Peyer's patch (tissue), 4 donors: ENCODE measurements around the gene TSHZ1. TPM values are rescaled to one million over a fixed set of nuclear protein-coding genes. Genes with fewer than 3 reads are reported as not detected.

Source experiments
- DNase-seq, 3 donors: peaks; one replicate each; pipeline ENCODE4 v3.0.0-alpha.2; 2017 to 2019
- H3K27ac ChIP-seq, 4 donors: fragments of 200-600 bp; sonication (generic); one replicate each; pipeline ENCODE4 v1.5.1; 2016 to 2019
- H3K27me3 ChIP-seq, 2 donors: fragments of 200-600 bp; sonication (generic); one replicate each; pipeline ENCODE4 v1.5.1; 2019
- H3K36me3 ChIP-seq, 3 donors: fragments of 200-600 bp; sonication (generic); one replicate each; pipeline ENCODE4 v1.5.1; 2016 to 2019
- H3K4me1 ChIP-seq, 4 donors: fragments of 200-600 bp; sonication (generic); one replicate each; pipeline ENCODE4 v1.5.1; 2016 to 2019
- H3K4me3 ChIP-seq, 4 donors: fragments of 200-600 bp; sonication (generic); 1 replicate in 3 of 4; 2 replicates in 1 of 4; pipeline ENCODE4 v1.5.1; 2016 to 2019; ENCODE audit warnings: mild to moderate bottlenecking in 1 of 4
- H3K9me3 ChIP-seq, 4 donors: fragments of 200-600 bp; sonication (generic); one replicate each; pipeline ENCODE4 v1.5.1; 2016 to 2019; ENCODE audit warnings: mild to moderate bottlenecking in 1 of 4
- POLR2A ChIP-seq, 2 donors: fragments of 450-650 bp; IDR thresholded peaks; one replicate each; pipeline ENCODE4 v1.5.1; 2017; ENCODE audit warnings: antibody characterized with exemption in 2 of 2, mild to moderate bottlenecking in 2 of 2, moderate library complexity in 2 of 2
- total RNA-seq, 4 donors: library from RNA; depleted of rRNA; stranded (reverse); fragments of >200 nt; gene quantifications; one replicate each; pipeline ENCODE4 v1.1.0, GENCODE V29; 2016
- TF ChIP-seq, protein P1 (sequence below), 6 experiments: fragments of 450-650 bp in 4 of 6; fragments of 200-600 bp in 2 of 6; sonication (generic) in 1 of 6; IDR thresholded peaks; one replicate each; pipeline ENCODE4 v1.5.1; 2017 to 2019; ENCODE audit warnings: antibody characterized with exemption in 6 of 6, mild to moderate bottlenecking in 3 of 6, moderate library complexity in 1 of 6

TSHZ1 gene
- total RNA-seq, 4 donors from 2014 or later = 12.4 to 34.8 (median 28.4) TPM

- Histone ChIP-seq H3K9me3 (no peaks in the 10 kb centered on the region), H3K27ac (no peak overlapping the region), H3K4me1 (peaks cover 0 to 5% (median 0%) of the 10 kb centered on the region in 4 donors), H3K36me3 (no peaks in the 10 kb centered on the region), H3K27me3 (no peaks in the 10 kb centered on the region), H3K4me3 (no peak overlapping the region)
- DNase-seq = no peak
- TF ChIP-seq POLR2A (IDR thresholded peaks at IDR 0.05) = no peak
- TF ChIP-seq, protein P1, sequence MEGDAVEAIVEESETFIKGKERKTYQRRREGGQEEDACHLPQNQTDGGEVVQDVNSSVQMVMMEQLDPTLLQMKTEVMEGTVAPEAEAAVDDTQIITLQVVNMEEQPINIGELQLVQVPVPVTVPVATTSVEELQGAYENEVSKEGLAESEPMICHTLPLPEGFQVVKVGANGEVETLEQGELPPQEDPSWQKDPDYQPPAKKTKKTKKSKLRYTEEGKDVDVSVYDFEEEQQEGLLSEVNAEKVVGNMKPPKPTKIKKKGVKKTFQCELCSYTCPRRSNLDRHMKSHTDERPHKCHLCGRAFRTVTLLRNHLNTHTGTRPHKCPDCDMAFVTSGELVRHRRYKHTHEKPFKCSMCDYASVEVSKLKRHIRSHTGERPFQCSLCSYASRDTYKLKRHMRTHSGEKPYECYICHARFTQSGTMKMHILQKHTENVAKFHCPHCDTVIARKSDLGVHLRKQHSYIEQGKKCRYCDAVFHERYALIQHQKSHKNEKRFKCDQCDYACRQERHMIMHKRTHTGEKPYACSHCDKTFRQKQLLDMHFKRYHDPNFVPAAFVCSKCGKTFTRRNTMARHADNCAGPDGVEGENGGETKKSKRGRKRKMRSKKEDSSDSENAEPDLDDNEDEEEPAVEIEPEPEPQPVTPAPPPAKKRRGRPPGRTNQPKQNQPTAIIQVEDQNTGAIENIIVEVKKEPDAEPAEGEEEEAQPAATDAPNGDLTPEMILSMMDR (IDR thresholded peaks at IDR 0.05) = no peak
These were observed 55.3 kb downstream of the TSHZ1 start for GRCh38 chr18:75265872-75266271.

- DNase-seq = no peak
- no peak for TF ChIP-seq POLR2A (IDR thresholded peaks at IDR 0.05)
- TF ChIP-seq, protein P1 (IDR thresholded peaks at IDR 0.05) = no peak
These were observed 57.2 kb downstream of the TSHZ1 start for GRCh38 chr18:75267643-75268363.

GRCh38 chr18:75268364-75268646, 57.7 kb downstream of the TSHZ1 start:
- no peak for TF ChIP-seq POLR2A (IDR thresholded peaks at IDR 0.05)
- TF ChIP-seq, protein P1 (IDR thresholded peaks at IDR 0.05) = no peak
- no peak overlapping the region for H3K4me3 ChIP-seq
- no peak overlapping the region for H3K27ac ChIP-seq
- no peak for DNase-seq
- peaks cover 0 to 5% (median 0%) of the 10 kb centered on the region in 4 donors for H3K4me1 ChIP-seq
- H3K36me3 ChIP-seq = no peaks in the 10 kb centered on the region
- H3K9me3 ChIP-seq = no peaks in the 10 kb centered on the region
- no peaks in the 10 kb centered on the region for H3K27me3 ChIP-seq

More at GRCh38 chr18:75267643-75268363, 57.2 kb downstream of the TSHZ1 start:
- no peaks in the 10 kb centered on the region for H3K27me3 ChIP-seq
- no peak overlapping the region for H3K27ac ChIP-seq
- no peaks in the 10 kb centered on the region for H3K9me3 ChIP-seq
- H3K4me3 ChIP-seq = no peak overlapping the region
- H3K36me3 ChIP-seq = no peaks in the 10 kb centered on the region
- H3K4me1 ChIP-seq = peaks cover 0 to 5% (median 0%) of the 10 kb centered on the region in 4 donors

DNA sequence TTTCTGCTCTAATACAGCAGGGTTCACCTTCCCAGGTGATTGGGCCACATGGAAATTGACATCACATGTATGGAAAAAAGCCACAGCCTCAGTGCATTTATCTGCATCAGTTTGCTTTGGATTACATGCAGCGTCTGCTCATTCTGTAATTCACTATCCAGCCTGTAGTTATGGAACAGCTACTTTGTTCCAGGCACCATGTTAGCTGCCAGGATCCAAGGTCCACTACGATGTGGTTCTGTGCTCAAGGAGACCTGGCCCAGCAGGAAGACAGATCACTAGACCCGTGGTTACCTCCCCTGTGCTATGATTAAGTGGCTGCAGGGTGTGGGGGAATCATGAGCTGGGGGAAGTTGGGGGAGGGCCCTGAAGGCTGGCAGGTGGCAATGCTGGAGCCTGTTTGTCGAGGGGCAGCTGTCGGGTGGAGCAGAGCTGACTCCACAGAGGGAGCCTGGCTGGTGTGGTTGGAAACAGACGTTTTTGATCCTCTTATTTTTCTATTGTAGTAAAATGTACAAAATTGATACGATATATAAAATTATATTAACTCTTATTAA, 58.6 kb downstream of the TSHZ1 start:
- no peak for DNase-seq
- H3K27ac ChIP-seq = no peak overlapping the region
- TF ChIP-seq, protein P1 (IDR thresholded peaks at IDR 0.05) = peak in 1 of 6 experiments; percentile 8
- TF ChIP-seq POLR2A (IDR thresholded peaks at IDR 0.05) = no peak
- no peaks in the 10 kb centered on the region for H3K4me1 ChIP-seq
- no peaks in the 10 kb centered on the region for H3K9me3 ChIP-seq
- no peak overlapping the region for H3K4me3 ChIP-seq
- no peaks in the 10 kb centered on the region for H3K36me3 ChIP-seq
- no peaks in the 10 kb centered on the region for H3K27me3 ChIP-seq

DNA sequence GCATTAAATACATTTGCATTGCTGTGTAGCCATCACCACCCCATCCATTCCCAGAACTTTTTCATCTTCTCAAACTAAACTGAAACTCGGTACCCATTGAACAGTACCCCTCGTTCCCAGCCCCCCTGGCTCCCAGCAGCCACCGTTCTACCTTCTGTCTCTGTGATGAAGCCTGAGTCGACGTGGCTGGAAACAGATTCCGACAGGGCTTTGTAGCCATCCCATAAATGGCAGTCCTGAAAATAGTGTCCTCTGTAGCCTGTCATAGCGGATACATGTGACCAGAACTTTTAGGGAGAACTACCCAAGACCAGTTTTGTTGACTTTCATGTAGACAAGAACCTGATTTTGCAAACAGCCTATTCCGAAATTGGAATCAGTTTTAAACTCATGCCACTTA, 59.1 kb downstream of the TSHZ1 start:
- H3K27ac ChIP-seq = no peak overlapping the region
- no peaks in the 10 kb centered on the region for H3K4me1 ChIP-seq
- no peaks in the 10 kb centered on the region for H3K9me3 ChIP-seq
- TF ChIP-seq, protein P1 (IDR thresholded peaks at IDR 0.05) = no peak
- TF ChIP-seq POLR2A (IDR thresholded peaks at IDR 0.05) = no peak
- H3K27me3 ChIP-seq = no peaks in the 10 kb centered on the region
- H3K36me3 ChIP-seq = no peaks in the 10 kb centered on the region
- H3K4me3 ChIP-seq = no peak overlapping the region
- no peak for DNase-seq
